ENCODE results near the gene MTMR6.

- TF ChIP-seq, protein P1, sequence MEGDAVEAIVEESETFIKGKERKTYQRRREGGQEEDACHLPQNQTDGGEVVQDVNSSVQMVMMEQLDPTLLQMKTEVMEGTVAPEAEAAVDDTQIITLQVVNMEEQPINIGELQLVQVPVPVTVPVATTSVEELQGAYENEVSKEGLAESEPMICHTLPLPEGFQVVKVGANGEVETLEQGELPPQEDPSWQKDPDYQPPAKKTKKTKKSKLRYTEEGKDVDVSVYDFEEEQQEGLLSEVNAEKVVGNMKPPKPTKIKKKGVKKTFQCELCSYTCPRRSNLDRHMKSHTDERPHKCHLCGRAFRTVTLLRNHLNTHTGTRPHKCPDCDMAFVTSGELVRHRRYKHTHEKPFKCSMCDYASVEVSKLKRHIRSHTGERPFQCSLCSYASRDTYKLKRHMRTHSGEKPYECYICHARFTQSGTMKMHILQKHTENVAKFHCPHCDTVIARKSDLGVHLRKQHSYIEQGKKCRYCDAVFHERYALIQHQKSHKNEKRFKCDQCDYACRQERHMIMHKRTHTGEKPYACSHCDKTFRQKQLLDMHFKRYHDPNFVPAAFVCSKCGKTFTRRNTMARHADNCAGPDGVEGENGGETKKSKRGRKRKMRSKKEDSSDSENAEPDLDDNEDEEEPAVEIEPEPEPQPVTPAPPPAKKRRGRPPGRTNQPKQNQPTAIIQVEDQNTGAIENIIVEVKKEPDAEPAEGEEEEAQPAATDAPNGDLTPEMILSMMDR (IDR thresholded peaks at IDR 0.05; ENCODE audit: low read depth, low read length): no peak
- TF ChIP-seq POLR2A (IDR thresholded peaks at IDR 0.05; ENCODE audit: extremely low read depth, insufficient read length) (no peak), MYC (IDR thresholded peaks at IDR 0.05; ENCODE audit: low read depth, low read length) (no peak)
- TF ChIP-seq, protein P2, sequence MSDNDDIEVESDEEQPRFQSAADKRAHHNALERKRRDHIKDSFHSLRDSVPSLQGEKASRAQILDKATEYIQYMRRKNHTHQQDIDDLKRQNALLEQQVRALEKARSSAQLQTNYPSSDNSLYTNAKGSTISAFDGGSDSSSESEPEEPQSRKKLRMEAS (IDR thresholded peaks at IDR 0.05; ENCODE audit: low read depth, low read length): no peak
Measured at GRCh38 chr13:25227690-25228089, 59.6 kb downstream of the MTMR6 start.
